Tibial artery (tissue), 4 donors: Measurements from ENCODE around the gene PCDHA8.
"Not testable (repeated sequence)": the region's sequence is repeated elsewhere in the genome, so short reads cannot be mapped to it uniquely, and the experiment has no call there.

Source experiments
- DNase-seq, 2 donors: peaks; one replicate each; pipeline ENCODE4 v3.0.0-alpha.2; 2019
- H3K27ac ChIP-seq, 2 donors: fragments of 200-600 bp; sonication (generic) in 1 of 2; 1 replicate in 1 of 2; 2 replicates in 1 of 2; pipeline ENCODE4 v1.5.1; 2018 to 2019; ENCODE audit warnings: mild to moderate bottlenecking in 1 of 2
- H3K27me3 ChIP-seq, 2 donors: fragments of 200-600 bp; sonication (generic) in 1 of 2; one replicate each; pipeline versions ENCODE4 v1.5.1 to v1.6.0; 2016 to 2019
- H3K36me3 ChIP-seq, 3 donors: fragments of 200-600 bp; sonication (generic) in 2 of 3; one replicate each; pipeline ENCODE4 v1.5.1; 2016 to 2019; ENCODE audit warnings: mild to moderate bottlenecking in 2 of 3
- H3K4me1 ChIP-seq, 4 donors: fragments of 200-600 bp; sonication (generic) in 2 of 4; 1 replicate in 3 of 4; 2 replicates in 1 of 4; pipeline ENCODE4 v1.5.1; 2016 to 2019
- H3K4me3 ChIP-seq, 2 donors: fragments of 200-600 bp; sonication (generic) in 1 of 2; 1 replicate in 1 of 2; 2 replicates in 1 of 2; pipeline ENCODE4 v1.5.1; 2018 to 2019; ENCODE audit warnings: mild to moderate bottlenecking in 2 of 2
- H3K9me3 ChIP-seq, 3 donors: fragments of 200-600 bp; sonication (generic) in 1 of 3; one replicate each; pipeline ENCODE4 v1.5.1; 2016 to 2019
- CTCF ChIP-seq, 2 experiments: fragments of 200-600 bp in 1 of 2; fragments of 450-650 bp in 1 of 2; IDR thresholded peaks; one replicate each; pipeline ENCODE4 v1.5.1; 2017 to 2019; ENCODE audit warnings: antibody characterized with exemption in 2 of 2, mild to moderate bottlenecking in 1 of 2, moderate library complexity in 1 of 2
- intact Hi-C: fragments of 100-400 bp; cut with DNase I; formaldehyde crosslinking; loops from one replicate; pipeline ENCODE4 v1.15.0; 2023; ENCODE audit warnings: low total_unique reads

Gene PCDHA8

GRCh38 chr5:140875085-140876065 is 34.4 kb downstream of the PCDHA8 start, which contains the start of gene PCDHA12:
PCDHA12 (plus strand) TSS chr5:140875308; CDS start chr5:140875473, 165 bp downstream.
- Histone ChIP-seq H3K4me3 (no peak within 1 kb of the TSS), H3K9me3 (peaks cover 9 to 67% (median 40%) of the 10 kb centered on the region in 3 donors), H3K36me3 (peaks cover 0 to 4% (median 0%) of the 10 kb centered on the region in 3 donors), H3K27ac (no peak within 1 kb of the TSS), H3K27me3 (peaks cover 0 to 5% of the 10 kb centered on the region in 2 donors), H3K4me1 (no peaks in the 10 kb centered on the region)
- intact Hi-C loops = no loop called here
- no peak for DNase-seq
- no peak for TF ChIP-seq CTCF (IDR thresholded peaks at IDR 0.05)

DNA sequence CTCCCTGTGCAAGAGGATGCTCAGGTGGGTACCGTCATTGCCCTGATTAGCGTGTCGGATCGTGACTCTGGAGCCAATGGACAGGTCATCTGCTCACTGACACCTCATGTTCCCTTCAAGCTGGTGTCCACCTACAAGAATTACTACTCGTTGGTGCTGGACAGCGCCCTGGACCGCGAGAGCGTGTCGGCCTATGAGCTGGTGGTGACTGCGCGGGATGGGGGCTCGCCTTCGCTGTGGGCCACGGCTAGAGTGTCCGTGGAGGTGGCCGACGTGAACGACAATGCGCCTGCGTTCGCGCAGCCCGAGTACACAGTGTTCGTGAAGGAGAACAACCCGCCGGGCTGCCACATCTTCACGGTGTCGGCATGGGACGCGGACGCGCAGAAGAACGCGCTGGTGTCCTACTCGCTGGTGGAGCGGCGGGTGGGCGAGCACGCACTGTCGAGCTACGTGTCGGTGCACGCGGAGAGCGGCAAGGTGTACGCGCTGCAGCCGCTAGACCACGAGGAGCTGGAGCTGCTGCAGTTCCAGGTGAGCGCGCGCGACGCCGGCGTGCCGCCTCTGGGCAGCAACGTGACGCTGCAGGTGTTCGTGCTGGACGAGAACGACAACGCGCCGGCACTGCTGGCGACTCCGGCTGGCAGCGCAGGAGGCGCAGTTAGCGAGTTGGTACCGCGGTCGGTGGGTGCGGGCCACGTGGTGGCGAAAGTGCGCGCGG is 35.7 kb downstream of the PCDHA8 start:
- H3K36me3 ChIP-seq, DNase-seq, H3K4me1 ChIP-seq, H3K27ac ChIP-seq, H3K27me3 ChIP-seq, intact Hi-C loops, H3K4me3 ChIP-seq: not testable (repeated sequence)
- H3K9me3 ChIP-seq = peaks cover 0 to 58% (median 43%) of the 10 kb centered on the region in 3 donors

DNA sequence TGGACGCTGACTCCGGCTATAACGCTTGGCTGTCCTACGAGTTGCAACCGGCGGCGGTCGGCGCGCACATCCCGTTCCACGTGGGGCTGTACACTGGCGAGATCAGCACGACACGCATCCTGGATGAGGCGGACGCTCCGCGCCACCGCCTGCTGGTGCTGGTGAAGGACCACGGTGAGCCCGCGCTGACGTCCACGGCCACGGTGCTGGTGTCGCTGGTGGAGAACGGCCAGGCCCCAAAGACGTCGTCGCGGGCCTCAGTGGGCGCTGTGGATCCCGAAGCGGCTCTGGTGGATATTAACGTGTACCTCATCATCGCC is 36.2 kb downstream of the PCDHA8 start:
- Histone ChIP-seq H3K4me3 (no peak overlapping the region), H3K4me1 (no peaks in the 10 kb centered on the region), H3K27ac (no peak overlapping the region), H3K27me3 (peaks cover 0 to 5% of the 10 kb centered on the region in 2 donors), H3K36me3 (peaks cover 0 to 4% (median 0%) of the 10 kb centered on the region in 3 donors), H3K9me3 (peaks cover 0 to 63% (median 48%) of the 10 kb centered on the region in 3 donors)
- DNase-seq = peak in 1 of 2 donors; percentile 64
- intact Hi-C loops = no loop called here
- TF ChIP-seq CTCF (IDR thresholded peaks at IDR 0.05) = no peak

DNA sequence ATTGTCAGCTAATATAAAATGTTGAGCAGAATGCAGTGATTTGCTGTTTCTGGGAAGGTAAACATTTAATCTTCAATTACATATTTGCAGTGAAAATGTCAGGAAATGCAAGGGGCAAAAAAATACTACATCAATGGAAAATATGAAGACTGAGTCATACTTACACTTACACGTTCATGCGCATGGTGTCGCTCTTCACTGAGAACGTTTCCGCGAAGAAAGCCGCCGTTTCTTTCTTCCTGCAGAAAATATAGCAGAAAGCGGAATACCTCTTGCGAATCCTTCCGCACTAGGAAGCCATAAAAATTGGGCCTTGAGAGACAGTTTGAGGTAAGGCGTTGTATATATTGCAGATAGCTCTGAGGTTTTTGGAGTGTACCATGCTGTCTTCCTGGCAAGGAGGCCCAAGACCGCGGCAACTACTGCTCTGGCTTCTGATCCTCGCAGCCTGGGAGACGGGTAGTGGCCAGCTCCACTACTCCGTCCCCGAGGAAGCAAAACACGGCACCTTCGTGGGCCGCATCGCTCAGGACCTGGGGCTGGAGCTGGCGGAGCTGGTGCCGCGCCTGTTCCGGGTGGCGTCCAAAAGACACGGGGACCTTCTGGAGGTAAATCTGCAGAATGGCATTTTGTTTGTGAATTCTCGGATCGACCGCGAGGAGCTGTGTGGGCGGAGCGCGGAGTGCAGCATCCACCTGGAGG is 41.1 kb downstream of the PCDHA8 start, which contains the start of gene PCDHA13:
Gene PCDHA13 (plus strand): TSS at position 236 of the 702 bp plus-strand sequence. CDS start 145 bp downstream, at position 381.
- Histone ChIP-seq H3K36me3 (no peaks in the 10 kb centered on the region), H3K9me3 (peaks cover 0 to 56% (median 55%) of the 10 kb centered on the region in 3 donors), H3K4me1 (no peaks in the 10 kb centered on the region), H3K27ac (no peak within 1 kb of the TSS), H3K27me3 (peaks cover 0 to 6% of the 10 kb centered on the region in 2 donors), H3K4me3 (no peak within 1 kb of the TSS)
- no peak for TF ChIP-seq CTCF (IDR thresholded peaks at IDR 0.05)
- no peak for DNase-seq
- intact Hi-C loops = no loop called here

- intact Hi-C loops = no loop called here
- H3K27me3 ChIP-seq = peaks cover 0 to 6% of the 10 kb centered on the region in 2 donors
- H3K36me3 ChIP-seq = no peaks in the 10 kb centered on the region
- no peak overlapping the region for H3K4me3 ChIP-seq
- peaks cover 0 to 52% (median 51%) of the 10 kb centered on the region in 3 donors for H3K9me3 ChIP-seq
- no peaks in the 10 kb centered on the region for H3K4me1 ChIP-seq
- H3K27ac ChIP-seq = no peak overlapping the region
- TF ChIP-seq CTCF (IDR thresholded peaks at IDR 0.05) = no peak
- DNase-seq = no peak
These were observed 41.6 kb downstream of the PCDHA8 start for GRCh38 chr5:140882591-140882899.
